Right lobe of liver (tissue), 4 donors: ENCODE results near the gene ZAR1L.

Experiments
- POLR2A ChIP-seq: fragments of 450-650 bp; IDR thresholded peaks from one replicate; pipeline ENCODE4 v1.6.1; 2017; ENCODE audit warnings: antibody characterized with exemption, mild to moderate bottlenecking
- TF ChIP-seq, protein P1 (sequence below), 4 donors: fragments of 200-600 bp in 3 of 4; fragments of 450-650 bp in 1 of 4; IDR thresholded peaks; one replicate each; pipeline versions ENCODE4 v1.5.1 to v1.8.0; 2016 to 2022; ENCODE audit warnings: antibody characterized with exemption in 4 of 4, mild to moderate bottlenecking in 2 of 4
- donor health status: DM: no; HTN: no; CAD: no.
- donor health status: DM: no; HTN: no; CAD: no.
- donor health status: DM: no; HTN: yes; CAD: no.

DNA sequence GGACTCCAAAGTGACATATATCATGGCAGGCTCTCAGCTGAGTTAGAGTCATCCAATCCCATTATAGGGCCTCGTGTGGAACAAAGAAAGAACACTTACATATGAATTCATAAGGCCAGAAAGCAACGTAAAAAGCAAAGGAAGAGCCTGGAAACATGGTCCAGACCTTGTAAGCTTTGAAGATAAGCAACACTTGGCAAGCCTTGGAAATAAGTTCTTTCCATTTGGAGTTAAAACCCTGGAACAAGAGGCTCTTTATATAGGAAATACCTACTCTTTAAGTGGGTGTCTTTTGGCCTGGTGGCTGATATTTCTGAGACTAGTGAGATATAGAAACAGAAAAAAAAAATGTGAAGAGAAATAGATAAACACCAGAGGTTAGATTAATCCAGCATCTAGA, 49.4 kb downstream of the ZAR1L start:
- TF ChIP-seq, protein P1, sequence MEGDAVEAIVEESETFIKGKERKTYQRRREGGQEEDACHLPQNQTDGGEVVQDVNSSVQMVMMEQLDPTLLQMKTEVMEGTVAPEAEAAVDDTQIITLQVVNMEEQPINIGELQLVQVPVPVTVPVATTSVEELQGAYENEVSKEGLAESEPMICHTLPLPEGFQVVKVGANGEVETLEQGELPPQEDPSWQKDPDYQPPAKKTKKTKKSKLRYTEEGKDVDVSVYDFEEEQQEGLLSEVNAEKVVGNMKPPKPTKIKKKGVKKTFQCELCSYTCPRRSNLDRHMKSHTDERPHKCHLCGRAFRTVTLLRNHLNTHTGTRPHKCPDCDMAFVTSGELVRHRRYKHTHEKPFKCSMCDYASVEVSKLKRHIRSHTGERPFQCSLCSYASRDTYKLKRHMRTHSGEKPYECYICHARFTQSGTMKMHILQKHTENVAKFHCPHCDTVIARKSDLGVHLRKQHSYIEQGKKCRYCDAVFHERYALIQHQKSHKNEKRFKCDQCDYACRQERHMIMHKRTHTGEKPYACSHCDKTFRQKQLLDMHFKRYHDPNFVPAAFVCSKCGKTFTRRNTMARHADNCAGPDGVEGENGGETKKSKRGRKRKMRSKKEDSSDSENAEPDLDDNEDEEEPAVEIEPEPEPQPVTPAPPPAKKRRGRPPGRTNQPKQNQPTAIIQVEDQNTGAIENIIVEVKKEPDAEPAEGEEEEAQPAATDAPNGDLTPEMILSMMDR (IDR thresholded peaks at IDR 0.05) = no peak
- no peak for TF ChIP-seq POLR2A
